ENCODE measurements around the gene PRKG1. TPM values are rescaled to one million over a fixed set of nuclear protein-coding genes. Genes with fewer than 3 reads are reported as not detected.

The PRKG1 gene
- total RNA-seq, 1 experiment from 2014 or later = 16.5 TPM

- TF ChIP-seq ZMAT4 (CRISPR knock-in tag; IDR thresholded peaks at IDR 0.05) (no peak), ZSCAN18 (CRISPR knock-in tag; IDR thresholded peaks at IDR 0.05) (no peak), NFATC4 (CRISPR knock-in tag; IDR thresholded peaks at IDR 0.05) (no peak), CREB1 (CRISPR knock-in tag; IDR thresholded peaks at IDR 0.05) (no peak), IRF1 (CRISPR knock-in tag; IDR thresholded peaks at IDR 0.05) (no peak), NFE2L1 (CRISPR knock-in tag; IDR thresholded peaks at IDR 0.05) (no peak), ZNF416 (CRISPR knock-in tag; IDR thresholded peaks at IDR 0.05) (no peak), SOX15 (CRISPR knock-in tag; IDR thresholded peaks at IDR 0.05) (no peak), ZNF532 (CRISPR knock-in tag; IDR thresholded peaks at IDR 0.05; ENCODE audit: borderline replicate concordance) (no peak)
Measured at GRCh38 chr10:51950371-51950995, 876.2 kb downstream of the PRKG1 start (continued).

- H3K9me3 Mint-ChIP-seq = peaks cover 13% of the 10 kb centered on the region
- peaks cover 14% of the 10 kb centered on the region for H3K36me3 Mint-ChIP-seq
- peaks cover 20% of the 10 kb centered on the region for H3K4me1 Mint-ChIP-seq
- ChIA-PET CTCF (interaction anchor here (1.2 kb wide), 1 partner anchor 11 kb away, joined by 4 read pairs; no protein-coding TSS in a partner anchor), POLR2A (no interaction called here)
- no peaks in the 10 kb centered on the region; the same call in 1 of the 2 replicates for H3K27me3 Mint-ChIP-seq (ENCODE audit: low read depth)
- no peak overlapping the region for H3K4me3 Mint-ChIP-seq
- ATAC-seq (no peak; the same call in 1 of the 2 replicates), DNase-seq (ENCODE audit: low spot score) (no peak)
- no peak overlapping the region for H3K27ac Mint-ChIP-seq
- TF ChIP-seq ZNF232 (CRISPR knock-in tag; IDR thresholded peaks at IDR 0.05) (no peak), ERG (CRISPR knock-in tag; IDR thresholded peaks at IDR 0.05) (no peak), FOXK1 (CRISPR knock-in tag; IDR thresholded peaks at IDR 0.05) (no peak), ZBTB21 (CRISPR knock-in tag; IDR thresholded peaks at IDR 0.05; ENCODE audit: borderline replicate concordance) (no peak), MAX (CRISPR knock-in tag; IDR thresholded peaks at IDR 0.05) (no peak), SMAD4 (CRISPR knock-in tag; IDR thresholded peaks at IDR 0.05) (no peak), JUN (CRISPR knock-in tag; IDR thresholded peaks at IDR 0.05) (no peak), ZNF317 (CRISPR knock-in tag; IDR thresholded peaks at IDR 0.05; ENCODE audit: borderline replicate concordance, low read depth) (no peak), NR1H2 (CRISPR knock-in tag; IDR thresholded peaks at IDR 0.05) (no peak), ZNF423 (CRISPR knock-in tag; IDR thresholded peaks at IDR 0.05) (no peak), PREB (CRISPR knock-in tag; IDR thresholded peaks at IDR 0.05; ENCODE audit: borderline replicate concordance) (no peak), ZNF263 (CRISPR knock-in tag; IDR thresholded peaks at IDR 0.05; ENCODE audit: low read depth) (no peak), E2F5 (CRISPR knock-in tag; IDR thresholded peaks at IDR 0.05) (no peak), ATF6 (CRISPR knock-in tag; IDR thresholded peaks at IDR 0.05) (no peak), EMX1 (CRISPR knock-in tag; IDR thresholded peaks at IDR 0.05) (no peak)
Measured at GRCh38 chr10:51950996-51951555, 876.8 kb downstream of the PRKG1 start.

Measured in WTC11 (cell line).